CD4-positive, alpha-beta memory T cell (primary cell): ENCODE results near the gene TEX19. TPM values are rescaled to one million over a fixed set of nuclear protein-coding genes. Genes with fewer than 3 reads are reported as not detected.
"Not testable (repeated sequence)": the region's sequence is repeated elsewhere in the genome, so short reads cannot be mapped to it uniquely, and the experiment has no call there.

Experiments used
- CTCF ChIA-PET: fragments of 350-600 bp; sonication (Branson Sonifier 250); formaldehyde crosslinking; loops from one replicate; lab custom pipeline; 2021; ENCODE audit warnings: inconsistent platforms; ENCODE audit not compliant: partially characterized antibody; lab: Charles Lee
- POLR2A ChIA-PET: fragments of 350-600 bp; sonication (Branson Sonifier 250); formaldehyde crosslinking; loops from one replicate; lab custom pipeline; 2021; ENCODE audit not compliant: partially characterized antibody; lab: Charles Lee
- DNase-seq, 5 donors: peaks; one replicate each; pipeline versions ENCODE4 v3.0.0 to v3.0.0-alpha.2; 2020 to 2022; ENCODE audit warnings: mixed read lengths in 1 of 5
- H3K27ac ChIP-seq: one replicate; pipeline ENCODE4 v1.7.0; 2013; ENCODE audit warnings: low read depth, low read length
- H3K27me3 ChIP-seq: 2 replicates; pipeline ENCODE4 v1.7.0; 2013; ENCODE audit warnings: mild to moderate bottlenecking, low read length, moderate library complexity; ENCODE audit not compliant: insufficient read depth
- H3K36me3 ChIP-seq: 2 replicates; pipeline ENCODE4 v1.7.0; 2013; ENCODE audit warnings: mild to moderate bottlenecking, low read length, moderate library complexity; ENCODE audit not compliant: insufficient read depth
- H3K4me1 ChIP-seq: 2 replicates; pipeline ENCODE4 v1.7.0; 2013; ENCODE audit warnings: mild to moderate bottlenecking, low read length, moderate library complexity; ENCODE audit not compliant: insufficient read depth
- H3K4me3 ChIP-seq, 2 donors: one replicate each; pipeline ENCODE4 v1.7.0; 2013; ENCODE audit warnings: low read length in 2 of 2, mild to moderate bottlenecking in 1 of 2
- H3K9me3 ChIP-seq, 2 donors: one replicate each; pipeline ENCODE4 v1.7.0; 2013; ENCODE audit warnings: low read length in 2 of 2, control low read depth in 1 of 2; ENCODE audit not compliant: control insufficient read depth in 1 of 2
- H3K27ac Mint-ChIP-seq, 7 donors: one replicate each; pipeline ENCODE4 v1.8.0; 2020 to 2021; ENCODE audit warnings: mixed read lengths in 7 of 7, mild to moderate bottlenecking in 6 of 7, inconsistent platforms in 3 of 7, moderate library complexity in 3 of 7
- H3K27me3 Mint-ChIP-seq, 2 donors: one replicate each; pipeline ENCODE4 v1.8.0; 2020 to 2021; ENCODE audit warnings: mixed read lengths in 2 of 2
- H3K36me3 Mint-ChIP-seq, 2 donors: one replicate each; pipeline ENCODE4 v1.8.0; 2020 to 2021; ENCODE audit warnings: mixed read lengths in 2 of 2, inconsistent platforms in 1 of 2, mild to moderate bottlenecking in 1 of 2
- H3K4me1 Mint-ChIP-seq, 4 donors: one replicate each; pipeline ENCODE4 v1.8.0; 2020 to 2021; ENCODE audit warnings: mixed read lengths in 4 of 4, mild to moderate bottlenecking in 1 of 4
- H3K4me3 Mint-ChIP-seq, 8 donors: one replicate each; pipeline ENCODE4 v1.8.0; 2020 to 2021; ENCODE audit warnings: mixed read lengths in 8 of 8, mild to moderate bottlenecking in 7 of 8, moderate library complexity in 6 of 8, inconsistent platforms in 3 of 8
- H3K9me3 Mint-ChIP-seq, 8 donors: one replicate each; pipeline ENCODE4 v1.8.0; 2020 to 2021; ENCODE audit warnings: mixed read lengths in 8 of 8, mild to moderate bottlenecking in 5 of 8, inconsistent platforms in 3 of 8, moderate library complexity in 1 of 8
- intact Hi-C: fragments of 100-400 bp; cut with micrococcal nuclease; formaldehyde crosslinking; loops from one replicate; pipeline ENCODE4 v1.15.1; 2023
- polyA plus RNA-seq, 2 donors: library from polyadenylated mRNA; unstranded; fragments of 300-500 nt; fragmentation: Illumina TruSeq; gene quantifications; one replicate each; pipeline ENCODE4 v1.2.3, GENCODE V29; 2021
- total RNA-seq, 2 experiments: library from RNA; stranded (reverse); gene quantifications; one replicate each; pipeline ENCODE4 v1.2.3, GENCODE V29; 2021

The TEX19 gene
- total and polyA plus RNA-seq, 4 experiments from 2014 or later = not detected

DNA sequence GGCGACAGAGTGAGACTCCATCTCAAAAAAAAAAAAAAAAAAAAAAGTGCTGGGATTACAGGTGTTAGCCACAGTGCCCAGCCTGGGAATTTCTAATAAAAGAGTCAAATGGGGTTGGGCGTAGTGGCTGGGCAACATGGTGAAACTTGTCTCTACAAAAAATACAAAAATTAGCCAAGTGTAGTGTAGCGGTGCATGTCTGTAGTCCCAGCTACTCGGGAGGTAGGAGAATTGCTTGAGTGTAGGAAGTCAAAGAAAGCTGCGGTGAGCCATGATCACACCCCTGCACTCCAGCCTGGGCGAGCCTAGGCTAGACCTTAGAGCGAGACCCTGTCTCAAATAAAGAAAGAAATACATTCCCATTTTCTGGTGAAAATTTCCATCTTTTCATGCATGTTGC is 10.2 kb downstream of the TEX19 start:
- H3K9me3 ChIP-seq = no peaks in the 10 kb centered on the region
- Mint-ChIP-seq H3K9me3 (no peaks in the 10 kb centered on the region), H3K27ac (no peak overlapping the region), H3K4me1 (peaks cover 3 to 21% (median 8%) of the 10 kb centered on the region in 4 donors), H3K36me3 (no peaks in the 10 kb centered on the region), H3K27me3 (peaks cover 16 to 27% of the 10 kb centered on the region in 2 donors), H3K4me3 (no peak overlapping the region)
- no peak overlapping the region for H3K27ac ChIP-seq
- ChIA-PET POLR2A (no interaction called here), CTCF (interaction anchor here (0.7 kb wide), 1 partner anchor 303 kb away, joined by 3 read pairs; no protein-coding TSS in a partner anchor)
- DNase-seq = no peak
- intact Hi-C loops = no loop called here
- peaks cover 9% of the 10 kb centered on the region for H3K27me3 ChIP-seq
- H3K36me3 ChIP-seq = no peaks in the 10 kb centered on the region
- peaks cover 14% of the 10 kb centered on the region for H3K4me1 ChIP-seq
- no peak overlapping the region for H3K4me3 ChIP-seq

DNA sequence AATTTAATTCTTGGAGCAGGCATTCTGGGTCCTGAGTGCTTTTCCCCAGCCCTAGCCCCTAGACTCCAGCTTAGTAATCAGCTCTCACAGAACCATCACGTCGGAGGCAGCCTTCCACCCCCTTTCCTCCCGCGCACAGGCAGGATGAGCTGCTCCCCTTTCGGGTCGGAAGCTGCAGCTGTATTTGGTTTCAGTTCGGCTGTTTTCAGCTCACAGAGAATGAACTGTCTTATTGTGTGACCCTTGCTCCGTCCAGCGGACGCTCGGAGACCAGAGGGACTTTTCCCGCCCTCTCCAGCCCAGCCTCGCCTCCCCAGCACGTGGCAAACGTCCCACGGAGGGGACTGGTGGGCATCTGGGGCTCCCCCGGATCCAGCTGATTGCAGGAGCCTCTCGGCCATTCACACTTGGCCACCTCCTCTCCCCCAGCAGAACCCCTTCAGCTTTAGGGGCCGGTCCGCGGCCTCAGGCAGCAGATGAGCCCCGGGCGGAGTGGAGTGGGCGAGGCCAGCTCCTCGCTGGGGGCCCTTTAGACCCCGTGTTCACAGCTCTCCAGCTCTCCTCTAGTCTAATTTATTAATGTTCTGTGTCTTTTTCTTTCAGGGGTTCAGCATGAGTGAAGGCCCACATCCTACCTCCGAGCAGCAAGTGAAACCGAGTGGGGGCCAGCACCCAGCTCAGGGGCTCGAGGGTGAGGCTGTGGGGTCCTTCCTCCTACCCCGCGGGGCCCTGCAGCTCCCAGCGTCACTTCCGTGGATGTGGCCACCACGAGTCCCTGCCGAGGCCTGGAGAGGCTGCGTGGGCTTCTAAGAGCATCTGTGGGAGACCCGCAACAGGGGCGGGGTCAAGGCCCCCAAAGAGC is 11.7 kb downstream of the TEX19 start:
- H3K27me3 Mint-ChIP-seq = peaks cover 18 to 28% of the 10 kb centered on the region in 2 donors

DNA sequence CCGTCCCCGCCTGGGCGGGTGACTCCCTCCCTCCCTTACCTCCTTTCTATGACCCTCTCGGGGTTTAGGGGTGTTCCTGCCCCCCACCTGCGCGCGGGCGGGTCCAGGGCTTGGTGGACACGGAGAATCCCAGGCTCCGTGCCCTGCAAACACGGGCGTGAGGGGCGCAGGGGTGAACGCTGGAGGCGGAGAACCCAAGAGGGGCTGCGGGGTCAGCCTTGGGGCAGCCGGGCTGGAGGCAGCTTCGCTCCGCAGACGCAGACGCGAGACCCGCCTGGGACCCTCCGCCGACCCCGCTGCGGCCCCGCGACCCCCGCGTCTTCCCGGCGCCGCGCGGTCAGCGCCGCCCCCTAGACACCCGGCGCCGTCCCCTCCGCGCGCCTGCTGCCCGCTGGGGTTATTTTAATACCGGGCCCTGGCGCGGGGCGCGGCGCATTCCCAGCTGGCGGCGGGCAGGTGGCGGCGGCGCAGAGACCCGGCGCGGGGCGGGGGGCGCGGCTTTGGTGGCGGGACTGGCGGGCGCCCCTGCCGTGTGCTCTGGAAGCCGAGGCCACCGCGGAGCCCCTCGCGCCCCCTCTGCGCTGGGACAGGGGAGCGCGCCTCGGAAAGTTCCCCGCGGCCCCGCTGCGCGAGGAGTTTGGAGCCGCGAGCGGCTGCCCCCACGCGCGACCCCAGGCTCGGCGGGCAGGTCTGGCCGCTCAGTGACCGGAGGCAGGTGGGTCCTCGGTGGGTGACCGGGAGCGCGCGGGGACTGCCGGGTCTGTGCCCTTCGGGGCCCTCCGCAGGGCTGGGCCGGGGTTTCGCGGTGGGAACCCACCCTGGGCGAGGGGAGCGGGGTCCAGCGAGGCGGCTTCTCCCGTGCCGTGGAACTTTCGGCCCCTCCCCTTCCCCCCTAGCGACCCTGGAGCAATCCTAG is 12.5 kb downstream of the TEX19 start, which contains the start of gene UTS2R:
TSS of gene UTS2R (plus strand) at position 433 of the 916 bp plus-strand sequence. CDS start 2,560 bp downstream, outside the sequence.
- Mint-ChIP-seq H3K27me3 (peaks cover 22 to 32% of the 10 kb centered on the region in 2 donors), H3K27ac (no peak within 1 kb of the TSS), H3K36me3 (no peaks in the 10 kb centered on the region), H3K4me3 (peak within 1 kb of the TSS; percentile 73 to 86 (median 80)), H3K4me1 (peaks cover 3 to 21% (median 8%) of the 10 kb centered on the region in 4 donors), H3K9me3 (no peaks in the 10 kb centered on the region)
- Histone ChIP-seq H3K4me3 (peak within 1 kb of the TSS; percentile 36 to 51), H3K27me3 (peaks cover 9% of the 10 kb centered on the region), H3K4me1 (peaks cover 14% of the 10 kb centered on the region), H3K36me3 (no peaks in the 10 kb centered on the region), H3K27ac (no peak within 1 kb of the TSS), H3K9me3 (no peaks in the 10 kb centered on the region)
- CTCF ChIA-PET = no interaction called here
- DNase-seq = no peak
- POLR2A ChIA-PET = no interaction called here
- intact Hi-C loops = no loop called here

More for the DNA sequence above, 11.7 kb downstream of the TEX19 start:
- Mint-ChIP-seq H3K9me3 (no peaks in the 10 kb centered on the region), H3K36me3 (no peaks in the 10 kb centered on the region), H3K4me1 (peaks cover 3 to 21% (median 8%) of the 10 kb centered on the region in 4 donors), H3K4me3 (peak overlapping the region; percentile 73 to 86 (median 80)), H3K27ac (no peak overlapping the region)
- Histone ChIP-seq H3K9me3 (no peaks in the 10 kb centered on the region), H3K4me3 (peak overlapping the region; percentile 36 to 51), H3K36me3 (no peaks in the 10 kb centered on the region), H3K4me1 (peaks cover 14% of the 10 kb centered on the region), H3K27me3 (peaks cover 9% of the 10 kb centered on the region), H3K27ac (no peak overlapping the region)
- intact Hi-C loops = no loop called here
- CTCF ChIA-PET = interaction anchor here (0.6 kb wide), 1 partner anchor 180 kb away, joined by 3 read pairs; no protein-coding TSS in a partner anchor
- POLR2A ChIA-PET = no interaction called here
- peak in 1 of 5 donors; percentile 23 for DNase-seq

DNA sequence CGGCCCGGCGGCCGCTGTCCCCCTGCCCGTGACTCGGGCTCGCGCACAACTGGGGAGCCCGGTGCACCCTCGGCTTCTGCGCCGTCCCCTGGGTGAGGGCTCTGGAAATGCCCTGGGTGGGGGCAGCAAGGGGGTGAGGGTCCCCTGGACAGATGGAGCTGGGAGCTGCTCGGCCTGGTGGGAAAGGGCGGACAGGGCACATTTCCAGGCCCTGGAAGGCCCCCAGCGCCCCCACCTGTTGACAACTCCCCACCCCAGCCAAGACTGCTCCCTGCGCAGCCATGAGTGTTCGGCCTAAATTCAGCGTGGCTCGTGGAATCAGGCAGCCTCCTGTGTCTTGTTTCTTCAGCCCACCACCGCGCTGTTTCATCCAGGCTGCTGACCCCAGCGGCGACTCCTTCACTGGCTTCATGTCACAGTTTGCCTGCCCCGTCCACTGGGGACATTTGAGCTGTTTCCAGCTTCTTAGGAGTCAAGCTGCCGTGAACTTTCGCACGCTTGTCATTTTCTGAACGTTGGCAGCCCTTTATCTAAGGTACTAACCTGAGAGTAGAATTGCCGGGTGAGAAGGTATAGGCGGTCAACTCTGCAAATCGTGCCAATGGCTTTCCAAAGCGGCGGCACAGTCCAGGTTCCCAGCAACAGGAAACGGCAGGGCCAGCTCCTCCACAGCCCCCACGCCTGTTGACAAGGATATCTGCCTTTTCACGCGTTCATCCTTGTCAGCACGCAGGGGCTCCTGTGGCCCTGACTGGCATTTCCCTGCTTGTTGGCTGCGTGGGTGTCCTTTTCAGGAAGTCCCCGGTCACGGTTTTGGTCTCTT is 13.4 kb downstream of the TEX19 start:
- intact Hi-C loops = no loop called here
- Mint-ChIP-seq H3K4me3 (peak overlapping the region in 5 of 8 donors; percentile 26 to 77 (median 67)), H3K27me3 (peaks cover 22 to 34% of the 10 kb centered on the region in 2 donors), H3K36me3 (no peaks in the 10 kb centered on the region), H3K4me1 (peaks cover 3 to 21% (median 8%) of the 10 kb centered on the region in 4 donors), H3K27ac (peak overlapping the region in 1 of 7 donors; percentile 74), H3K9me3 (no peaks in the 10 kb centered on the region)
- ChIA-PET CTCF (interaction anchor here (0.9 kb wide), 1 partner anchor 9 kb away, joined by 3 read pairs; no protein-coding TSS in a partner anchor), POLR2A (interaction anchor here (0.7 kb wide), 1 partner anchor 378 kb away, joined by 3 read pairs; no protein-coding TSS in a partner anchor)
- peaks cover 14% of the 10 kb centered on the region for H3K4me1 ChIP-seq
- no peaks in the 10 kb centered on the region for H3K36me3 ChIP-seq
- no peak overlapping the region for H3K4me3 ChIP-seq
- no peaks in the 10 kb centered on the region for H3K9me3 ChIP-seq
- H3K27ac ChIP-seq = no peak overlapping the region
- H3K27me3 ChIP-seq = peaks cover 9% of the 10 kb centered on the region
- no peak for DNase-seq

DNA sequence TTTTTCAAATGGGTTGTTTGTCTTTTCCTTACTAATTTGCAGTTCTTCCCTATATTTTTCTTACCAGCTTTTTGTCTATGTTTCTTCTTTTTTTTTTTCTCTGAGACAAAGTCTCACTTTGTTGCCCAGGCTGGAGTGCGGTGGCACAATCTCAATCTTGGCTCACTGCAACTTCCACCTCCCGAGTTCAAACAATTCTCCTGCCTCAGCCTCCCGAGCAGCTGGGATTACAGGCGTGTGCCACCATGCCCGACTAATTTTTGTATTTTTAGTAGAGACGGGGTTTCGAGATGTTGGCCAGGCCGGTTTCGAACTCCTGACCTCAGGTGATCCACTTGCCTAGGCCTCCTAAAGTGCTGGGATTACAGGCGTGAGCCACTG is 14.0 kb downstream of the TEX19 start:
- POLR2A ChIA-PET = interaction anchor here (0.7 kb wide), 1 partner anchor 378 kb away, joined by 3 read pairs; no protein-coding TSS in a partner anchor
- DNase-seq, H3K27me3 ChIP-seq, H3K9me3 ChIP-seq, H3K27ac ChIP-seq, H3K4me3 ChIP-seq, H3K9me3 Mint-ChIP-seq, H3K36me3 ChIP-seq, H3K36me3 Mint-ChIP-seq, intact Hi-C loops: not testable (repeated sequence)
- CTCF ChIA-PET = interaction anchor here (0.9 kb wide), 1 partner anchor 10 kb away, joined by 3 read pairs; no protein-coding TSS in a partner anchor
- H3K4me3 Mint-ChIP-seq = peak overlapping the region in 5 of 8 donors; percentile 11 to 72 (median 26)
- H3K27me3 Mint-ChIP-seq = peaks cover 22 to 31% of the 10 kb centered on the region in 2 donors
- peaks cover 3 to 21% (median 8%) of the 10 kb centered on the region in 4 donors for H3K4me1 Mint-ChIP-seq
- peak overlapping the region in 1 of 7 donors; percentile 74 for H3K27ac Mint-ChIP-seq
- peaks cover 14% of the 10 kb centered on the region for H3K4me1 ChIP-seq

DNA sequence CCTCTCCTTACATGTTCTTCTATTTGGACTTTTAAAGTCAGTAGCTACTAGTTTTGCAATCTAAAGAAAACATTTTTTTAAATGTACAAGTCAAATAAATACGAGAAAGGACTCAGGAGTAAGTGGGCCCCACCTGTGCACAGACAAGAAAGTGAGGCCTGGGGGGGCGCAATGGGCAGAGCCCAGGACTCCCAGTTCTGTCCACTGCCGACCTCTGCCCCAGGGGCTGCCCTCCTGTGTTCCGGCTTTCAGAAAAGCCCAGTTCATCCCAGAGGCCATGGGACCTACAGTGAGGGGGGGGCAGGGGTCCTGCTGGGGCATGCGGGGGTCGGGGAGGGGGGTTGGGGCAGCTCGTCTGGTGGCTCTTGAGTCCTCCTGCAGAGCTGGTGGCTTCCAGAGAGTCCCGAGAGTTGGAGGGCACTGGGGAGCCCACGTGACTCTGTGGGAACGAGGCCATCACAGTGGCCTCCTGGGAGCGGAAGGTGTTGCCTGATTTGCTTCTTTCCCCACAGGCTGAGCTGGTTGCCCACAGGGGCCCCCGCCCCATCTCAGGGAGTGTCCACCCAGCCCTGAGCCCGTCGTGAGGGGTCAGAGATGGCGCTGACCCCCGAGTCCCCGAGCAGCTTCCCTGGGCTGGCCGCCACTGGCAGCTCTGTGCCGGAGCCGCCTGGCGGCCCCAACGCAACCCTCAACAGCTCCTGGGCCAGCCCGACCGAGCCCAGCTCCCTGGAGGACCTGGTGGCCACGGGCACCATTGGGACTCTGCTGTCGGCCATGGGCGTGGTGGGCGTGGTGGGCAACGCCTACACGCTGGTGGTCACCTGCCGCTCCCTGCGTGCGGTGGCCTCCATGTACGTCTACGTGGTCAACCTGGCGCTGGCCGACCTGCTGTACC is 14.9 kb downstream of the TEX19 start:
- Histone ChIP-seq H3K4me3 (no peak overlapping the region), H3K27me3 (peaks cover 9% of the 10 kb centered on the region), H3K4me1 (peaks cover 14% of the 10 kb centered on the region), H3K9me3 (no peaks in the 10 kb centered on the region), H3K27ac (no peak overlapping the region), H3K36me3 (no peaks in the 10 kb centered on the region)
- no peak for DNase-seq
- ChIA-PET CTCF (no interaction called here), POLR2A (no interaction called here)
- Mint-ChIP-seq H3K36me3 (no peaks in the 10 kb centered on the region), H3K27ac (no peak overlapping the region), H3K9me3 (no peaks in the 10 kb centered on the region), H3K4me3 (peak overlapping the region in 2 of 8 donors; percentile 26 to 35), H3K4me1 (peaks cover 3 to 21% (median 8%) of the 10 kb centered on the region in 4 donors), H3K27me3 (peaks cover 25 to 29% of the 10 kb centered on the region in 2 donors)
- intact Hi-C loops = no loop called here
